Karpas-422 (cell line): Measurements from ENCODE around the gene PCDH12. TPM values are rescaled to one million over a fixed set of nuclear protein-coding genes. Genes with fewer than 3 reads are reported as not detected.
A peak's percentile ranks its signal among the peaks of the same experiment; 100 is the strongest.

Experiments
- DNase-seq: peaks from one replicate; pipeline ENCODE4 v3.0.0-alpha.2; 2015
- H2AFZ ChIP-seq: fragments of 200-600 bp; sonication (generic); 2 replicates; pipeline ENCODE4 v1.6.1; 2014; ENCODE audit warnings: antibody characterized with exemption, low read length, mixed read lengths
- H3K27ac ChIP-seq: fragments of 200-600 bp; sonication (generic); 2 replicates; pipeline ENCODE4 v1.5.1; 2014; ENCODE audit warnings: mild to moderate bottlenecking, low read length, moderate library complexity
- H3K27me3 ChIP-seq: fragments of 200-600 bp; sonication (generic); 2 replicates; pipeline ENCODE4 v1.6.1; 2014; ENCODE audit warnings: low read length, mixed read lengths
- H3K36me3 ChIP-seq: fragments of 200-600 bp; sonication (generic); 2 replicates; pipeline ENCODE4 v1.6.1; 2014; ENCODE audit warnings: low read length, mixed read lengths; ENCODE audit not compliant: insufficient read depth
- H3K4me1 ChIP-seq: fragments of 200-600 bp; sonication (generic); 2 replicates; pipeline ENCODE4 v1.6.1; 2014; ENCODE audit warnings: mild to moderate bottlenecking, low read length, mixed read lengths
- H3K4me2 ChIP-seq: fragments of 200-600 bp; sonication (generic); 2 replicates; pipeline ENCODE4 v1.6.1; 2014; ENCODE audit warnings: low read length, low read depth, mild to moderate bottlenecking; ENCODE audit not compliant: poor library complexity, severe bottlenecking
- H3K4me3 ChIP-seq: fragments of 200-600 bp; sonication (generic); 2 replicates; pipeline ENCODE4 v1.5.1; 2014; ENCODE audit warnings: mild to moderate bottlenecking, antibody characterized with exemption, low read length, mixed read lengths
- H3K79me2 ChIP-seq: fragments of 200-600 bp; sonication (generic); 2 replicates; pipeline ENCODE4 v1.6.1; 2014; ENCODE audit warnings: mild to moderate bottlenecking, low read length, mixed read lengths
- H3K9ac ChIP-seq: fragments of 200-600 bp; sonication (generic); 2 replicates; pipeline ENCODE4 v1.6.0; 2014; ENCODE audit warnings: low read length
- H3K9me2 ChIP-seq: fragments of 200-600 bp; sonication (generic), shearing (Covaris generic); replicated peaks from 2 replicates; pipeline ENCODE4 v1.6.0; 2014; ENCODE audit warnings: mild to moderate bottlenecking, low read length, moderate library complexity; ENCODE audit not compliant: insufficient read depth
- H3K9me3 ChIP-seq: fragments of 300-700, 200-600 bp; sonication (generic); 2 replicates; pipeline ENCODE4 v1.6.1; 2014; ENCODE audit warnings: low read length, mixed read lengths
- H4K20me1 ChIP-seq: fragments of 200-600 bp; sonication (generic); 2 replicates; pipeline ENCODE4 v1.6.1; 2014; ENCODE audit warnings: mild to moderate bottlenecking, antibody characterized with exemption, low read length, low read depth; ENCODE audit not compliant: insufficient read depth
- total RNA-seq: library from RNA; depleted of rRNA; stranded (reverse); fragments of >200 nt; shearing (Covaris generic); gene quantifications from 2 replicates; pipeline ENCODE4 v1.2.3, GENCODE V29; 2014; ENCODE audit warnings: low replicate concordance; rRNA removed

Gene PCDH12
- not detected in 2 replicates for total RNA-seq

- H3K4me3 ChIP-seq = no peak within 1 kb of the TSS
Measured at GRCh38 chr5:141958113-141958512, at the start of gene PCDH12. Gene PCDH12, minus strand, starts transcription at chr5:141958202. Its CDS starts 351 bp downstream, at chr5:141957851.

GRCh38 chr5:142007237-142007544, 49.2 kb upstream of the PCDH12 start:
- Histone ChIP-seq H3K27me3 (no peaks in the 10 kb centered on the region), H3K4me2 (no peak overlapping the region), H3K4me1 (peaks cover 9% of the 10 kb centered on the region), H3K9me3 (no peaks in the 10 kb centered on the region), H3K36me3 (peaks cover 13% of the 10 kb centered on the region; the same call in 1 of the 2 replicates), H3K27ac (no peak overlapping the region), H3K79me2 (peaks cover 9% of the 10 kb centered on the region), H3K9me2 (no peaks in the 10 kb centered on the region), H4K20me1 (no peaks in the 10 kb centered on the region), H2AFZ (no peak overlapping the region), H3K4me3 (no peak overlapping the region), H3K9ac (no peak overlapping the region)
- DNase-seq = no peak

More at GRCh38 chr5:141958113-141958512, at the start of gene PCDH12:
- no peak for DNase-seq
- H3K4me2 ChIP-seq = no peak within 1 kb of the TSS
- H3K27ac ChIP-seq = no peak within 1 kb of the TSS
- no peaks in the 10 kb centered on the region for H3K9me3 ChIP-seq
- H2AFZ ChIP-seq = no peak within 1 kb of the TSS
- H3K4me1 ChIP-seq = peaks cover 21% of the 10 kb centered on the region
- H3K27me3 ChIP-seq = no peaks in the 10 kb centered on the region
- H3K36me3 ChIP-seq = no peaks in the 10 kb centered on the region
- H3K79me2 ChIP-seq = no peaks in the 10 kb centered on the region
- H4K20me1 ChIP-seq = no peaks in the 10 kb centered on the region
- H3K9ac ChIP-seq = no peak within 1 kb of the TSS
- no peaks in the 10 kb centered on the region for H3K9me2 ChIP-seq

GRCh38 chr5:142006363-142007236, 48.6 kb upstream of the PCDH12 start:
- H4K20me1 ChIP-seq = no peaks in the 10 kb centered on the region
- H2AFZ ChIP-seq = no peak overlapping the region
- no peak overlapping the region for H3K4me2 ChIP-seq
- H3K27ac ChIP-seq = no peak overlapping the region
- no peaks in the 10 kb centered on the region for H3K9me2 ChIP-seq
- peaks cover 4% of the 10 kb centered on the region for H3K4me1 ChIP-seq
- H3K27me3 ChIP-seq = no peaks in the 10 kb centered on the region
- no peak for DNase-seq
- peaks cover 19% of the 10 kb centered on the region; the same call in 1 of the 2 replicates for H3K36me3 ChIP-seq
- no peaks in the 10 kb centered on the region for H3K9me3 ChIP-seq
- no peak overlapping the region for H3K4me3 ChIP-seq
- peaks cover 4% of the 10 kb centered on the region for H3K79me2 ChIP-seq
- H3K9ac ChIP-seq = no peak overlapping the region

GRCh38 chr5:142003266-142003800, 45.3 kb upstream of the PCDH12 start:
- no peak overlapping the region for H3K27ac ChIP-seq
- no peaks in the 10 kb centered on the region for H4K20me1 ChIP-seq
- H3K9me3 ChIP-seq = no peaks in the 10 kb centered on the region
- no peaks in the 10 kb centered on the region for H3K27me3 ChIP-seq
- no peak overlapping the region for H3K4me2 ChIP-seq
- no peaks in the 10 kb centered on the region for H3K79me2 ChIP-seq
- H3K4me3 ChIP-seq = no peak overlapping the region
- no peak overlapping the region for H2AFZ ChIP-seq
- DNase-seq = no peak
- peaks cover 34% of the 10 kb centered on the region for H3K36me3 ChIP-seq
- peaks cover 15% of the 10 kb centered on the region for H3K4me1 ChIP-seq
- no peak overlapping the region for H3K9ac ChIP-seq
- H3K9me2 ChIP-seq = no peaks in the 10 kb centered on the region

- peak overlapping the region; percentile 23; the same call in 1 of the 2 replicates for H3K4me3 ChIP-seq
- H3K27ac ChIP-seq = peak overlapping the region; percentile 84
- peaks cover 15% of the 10 kb centered on the region for H3K4me1 ChIP-seq
- no peaks in the 10 kb centered on the region for H3K79me2 ChIP-seq
- peak overlapping the region; percentile 31 for H3K9ac ChIP-seq
- peak; percentile 55 for DNase-seq
- H3K9me3 ChIP-seq = no peaks in the 10 kb centered on the region
- peaks cover 31% of the 10 kb centered on the region for H3K36me3 ChIP-seq
- H2AFZ ChIP-seq = no peak overlapping the region
- H3K4me2 ChIP-seq = peak overlapping the region; percentile 58
- H3K9me2 ChIP-seq = no peaks in the 10 kb centered on the region
- H3K27me3 ChIP-seq = no peaks in the 10 kb centered on the region
- H4K20me1 ChIP-seq = no peaks in the 10 kb centered on the region
Measured at GRCh38 chr5:142000704-142001484, 42.9 kb upstream of the PCDH12 start.

GRCh38 chr5:142000173-142000572, 42.2 kb upstream of the PCDH12 start:
- Histone ChIP-seq H3K4me3 (peak overlapping the region; percentile 23; the same call in 1 of the 2 replicates), H4K20me1 (no peaks in the 10 kb centered on the region), H3K79me2 (no peaks in the 10 kb centered on the region), H3K4me1 (peaks cover 15% of the 10 kb centered on the region), H3K9me2 (no peaks in the 10 kb centered on the region), H2AFZ (no peak overlapping the region), H3K27ac (peak overlapping the region; percentile 84), H3K4me2 (peak overlapping the region; percentile 58), H3K9ac (peak overlapping the region; percentile 31; the same call in 1 of the 2 replicates), H3K9me3 (no peaks in the 10 kb centered on the region), H3K36me3 (peaks cover 31% of the 10 kb centered on the region), H3K27me3 (no peaks in the 10 kb centered on the region)
- DNase-seq = no peak

GRCh38 chr5:141997358-141997960, 39.5 kb upstream of the PCDH12 start:
- Histone ChIP-seq H3K79me2 (no peaks in the 10 kb centered on the region), H3K9me2 (no peaks in the 10 kb centered on the region), H3K27me3 (no peaks in the 10 kb centered on the region), H3K9me3 (no peaks in the 10 kb centered on the region), H4K20me1 (no peaks in the 10 kb centered on the region), H3K4me2 (no peak overlapping the region), H3K4me1 (peaks cover 15% of the 10 kb centered on the region), H3K27ac (no peak overlapping the region), H2AFZ (no peak overlapping the region), H3K9ac (no peak overlapping the region), H3K4me3 (no peak overlapping the region), H3K36me3 (peaks cover 35% of the 10 kb centered on the region)
- DNase-seq = no peak
